GM19452 (cell line): ENCODE data around the gene MAML3.

Experiments used
- ATAC-seq: cut with Tn5 transposase; IDR thresholded peaks from one replicate; pipeline ENCODE4 v1.9.1; 2021; ENCODE audit not compliant: unreplicated experiment

Gene MAML3

DNA sequence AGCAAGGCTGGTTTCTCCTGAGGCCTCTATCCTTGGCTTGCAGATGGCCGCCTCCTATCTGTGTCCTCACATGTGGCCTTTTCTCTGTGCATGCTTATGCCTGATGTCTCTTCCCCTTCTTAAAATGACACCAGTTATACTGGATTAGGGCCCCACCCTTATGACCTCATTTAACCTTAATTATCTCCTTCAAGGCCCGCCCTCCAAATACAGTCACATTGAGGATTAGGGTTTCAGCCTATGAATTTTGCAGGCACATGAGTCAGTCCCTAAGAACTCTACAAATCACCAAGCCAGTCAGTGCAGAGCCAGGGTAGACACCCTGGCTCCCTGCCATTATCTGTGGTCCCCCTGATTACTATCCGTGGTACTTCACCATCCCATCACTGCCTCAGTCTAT is 51.6 kb downstream of the MAML3 start:
- no peak for ATAC-seq

DNA sequence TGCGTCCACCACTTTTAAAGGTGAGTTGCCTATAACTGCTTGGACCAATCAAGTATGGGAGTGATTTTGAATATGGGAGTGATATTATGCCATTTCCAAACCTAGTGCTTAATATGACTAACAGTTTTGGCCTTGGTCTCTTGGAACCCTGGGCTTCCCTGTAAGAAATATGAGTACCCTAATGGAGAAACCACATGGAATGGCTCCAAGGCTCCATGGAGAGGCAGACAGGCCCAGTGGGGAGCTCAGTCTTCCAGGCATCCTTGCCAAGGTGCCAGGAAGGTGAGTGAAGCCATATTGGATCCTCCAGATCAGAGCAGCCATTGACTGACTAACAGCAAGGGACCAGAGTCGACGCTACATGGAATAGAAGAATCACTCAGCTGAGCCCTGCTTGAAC is 53.2 kb downstream of the MAML3 start:
- no peak for ATAC-seq

DNA sequence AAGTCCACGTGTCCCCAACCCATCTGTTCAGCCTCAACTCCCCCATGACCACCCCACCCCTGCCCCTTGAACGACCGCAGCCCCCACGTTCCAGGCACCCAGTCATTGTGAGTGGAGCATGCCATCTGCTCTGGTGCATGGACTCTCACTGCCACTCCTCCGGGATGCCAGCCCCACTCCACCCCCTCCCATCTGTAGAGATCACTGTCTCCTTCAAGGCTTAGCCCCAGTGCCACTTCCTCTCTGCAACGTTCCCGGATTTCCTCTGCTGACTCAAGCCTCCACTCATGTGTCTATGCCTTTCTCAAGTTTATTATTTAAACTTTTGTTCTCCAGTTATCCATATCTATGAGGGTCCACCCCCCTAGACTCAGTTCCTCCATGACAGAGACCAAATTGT is 54.0 kb downstream of the MAML3 start:
- no peak for ATAC-seq

DNA sequence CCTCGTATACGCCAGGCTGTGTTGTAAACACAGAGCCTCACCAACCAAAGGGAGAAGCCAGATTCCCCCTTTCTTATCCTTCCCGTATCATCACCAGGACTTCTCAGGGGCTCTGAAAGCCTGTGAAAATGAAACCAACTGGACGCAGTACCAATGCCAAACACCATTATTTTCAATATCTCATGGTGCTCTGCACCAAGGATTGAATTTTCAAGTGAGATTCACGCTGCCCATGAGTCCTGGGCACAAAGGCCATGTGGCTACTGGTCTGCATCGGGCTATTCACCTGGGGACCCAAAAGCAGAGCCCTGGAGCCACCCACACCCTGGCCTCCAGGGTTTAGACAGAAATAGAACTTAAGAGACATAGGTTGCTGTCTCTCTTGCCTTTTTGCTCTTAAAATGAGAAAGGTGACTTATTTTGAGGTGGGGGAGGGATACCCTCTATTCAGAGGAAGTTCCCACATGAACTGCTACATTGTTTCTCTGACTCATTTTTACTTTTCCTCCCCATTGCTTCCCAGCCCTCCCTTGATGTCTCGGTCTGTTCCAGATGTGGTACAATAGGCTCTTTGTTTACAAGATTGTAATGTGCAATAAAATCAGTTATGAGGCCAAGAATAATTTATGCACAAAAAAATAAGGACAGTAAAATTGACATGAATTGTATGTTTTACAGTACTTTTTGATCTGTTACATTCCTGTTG is 55.4 kb downstream of the MAML3 start:
- no peak for ATAC-seq

DNA sequence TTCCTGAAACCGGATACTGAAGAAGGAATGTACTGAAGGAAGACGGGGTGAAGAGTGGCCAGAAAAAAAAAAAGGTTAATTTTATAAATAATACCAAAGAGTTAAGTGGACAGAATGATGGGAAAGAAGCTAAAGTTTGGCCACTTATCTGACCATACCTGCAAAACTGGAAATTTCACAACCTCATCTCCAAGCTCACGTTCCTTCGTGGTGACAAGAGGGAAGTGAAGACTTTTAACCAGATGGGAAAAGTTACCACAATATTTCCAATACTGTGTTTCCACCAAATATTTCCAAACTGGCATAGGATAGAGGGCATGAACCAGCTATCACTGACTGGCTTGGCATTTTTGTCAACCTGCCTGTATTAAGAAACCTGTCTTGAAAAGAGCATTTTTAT is 56.4 kb downstream of the MAML3 start:
- ATAC-seq, result no peak

DNA sequence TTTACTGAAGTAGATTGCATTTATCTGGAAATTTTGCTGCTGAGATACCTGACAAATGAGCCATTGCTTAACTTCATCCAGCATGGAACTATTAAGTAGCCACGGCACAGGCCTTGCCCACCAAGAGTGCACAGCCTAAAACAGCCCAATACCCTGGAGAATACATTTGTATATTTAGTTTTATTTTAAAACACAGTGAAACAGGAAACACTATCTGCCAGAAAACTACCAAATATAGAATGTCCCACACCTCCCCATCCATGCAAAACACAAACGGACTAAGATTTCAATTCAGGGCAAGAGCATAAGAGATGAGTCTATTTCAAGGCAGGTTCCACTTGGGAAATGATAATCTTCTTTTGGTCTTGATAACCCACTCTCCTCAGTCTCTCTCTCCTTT is 57.1 kb downstream of the MAML3 start:
- ATAC-seq, result no peak

DNA sequence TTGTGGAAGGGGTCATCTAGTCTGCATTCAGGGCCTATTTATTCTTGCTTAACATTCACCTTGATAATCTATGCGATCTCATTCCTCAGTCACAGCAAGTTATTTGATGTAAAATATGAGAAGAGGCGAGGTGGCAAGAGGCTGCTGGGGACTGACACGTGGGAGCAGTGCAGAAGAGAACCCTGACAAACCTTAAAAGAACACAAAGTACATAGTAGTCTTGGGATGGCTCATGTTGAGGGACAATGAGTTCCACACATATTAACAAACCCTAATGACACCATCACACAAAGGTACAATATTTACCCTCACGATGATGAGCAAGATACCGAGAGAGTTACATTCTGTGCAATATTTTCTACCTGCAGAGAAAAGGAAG is 57.5 kb downstream of the MAML3 start:
- ATAC-seq, result no peak

DNA sequence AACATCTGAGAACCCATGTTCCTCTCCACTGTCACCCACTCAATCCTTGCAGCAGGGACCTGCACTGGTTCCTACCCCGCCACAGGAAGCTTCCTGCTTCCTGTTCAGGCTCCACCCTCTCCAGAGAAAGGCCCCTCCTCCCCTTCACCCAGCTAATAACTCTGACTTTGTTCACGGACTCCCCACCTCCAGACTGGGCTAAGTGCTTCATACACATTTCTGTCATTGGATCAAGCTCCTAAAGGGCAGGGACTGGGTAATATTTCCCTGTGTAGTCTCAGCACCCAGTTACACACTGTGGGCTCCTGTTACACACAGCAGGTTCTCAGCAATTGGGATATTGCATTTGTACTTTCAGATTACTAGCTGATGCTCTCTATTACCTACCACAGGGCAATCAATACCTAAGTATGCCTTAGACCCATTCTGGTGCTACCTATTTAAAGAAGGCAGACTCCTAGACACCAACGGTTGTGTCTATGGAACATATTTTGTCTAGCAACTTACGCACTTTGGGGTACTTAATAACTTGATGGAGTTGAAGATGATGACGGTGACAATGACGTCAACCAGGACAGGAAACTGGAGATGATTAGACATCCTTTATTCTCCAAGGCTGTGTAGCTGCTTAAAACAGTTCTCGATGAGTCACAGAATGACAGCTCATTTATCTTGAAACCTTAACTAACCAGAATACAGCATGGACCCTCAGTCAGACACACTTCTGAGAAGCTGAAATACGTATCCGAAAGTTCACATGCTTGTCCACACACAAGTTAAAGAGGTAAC is 58.1 kb downstream of the MAML3 start:
- ATAC-seq, result no peak

DNA sequence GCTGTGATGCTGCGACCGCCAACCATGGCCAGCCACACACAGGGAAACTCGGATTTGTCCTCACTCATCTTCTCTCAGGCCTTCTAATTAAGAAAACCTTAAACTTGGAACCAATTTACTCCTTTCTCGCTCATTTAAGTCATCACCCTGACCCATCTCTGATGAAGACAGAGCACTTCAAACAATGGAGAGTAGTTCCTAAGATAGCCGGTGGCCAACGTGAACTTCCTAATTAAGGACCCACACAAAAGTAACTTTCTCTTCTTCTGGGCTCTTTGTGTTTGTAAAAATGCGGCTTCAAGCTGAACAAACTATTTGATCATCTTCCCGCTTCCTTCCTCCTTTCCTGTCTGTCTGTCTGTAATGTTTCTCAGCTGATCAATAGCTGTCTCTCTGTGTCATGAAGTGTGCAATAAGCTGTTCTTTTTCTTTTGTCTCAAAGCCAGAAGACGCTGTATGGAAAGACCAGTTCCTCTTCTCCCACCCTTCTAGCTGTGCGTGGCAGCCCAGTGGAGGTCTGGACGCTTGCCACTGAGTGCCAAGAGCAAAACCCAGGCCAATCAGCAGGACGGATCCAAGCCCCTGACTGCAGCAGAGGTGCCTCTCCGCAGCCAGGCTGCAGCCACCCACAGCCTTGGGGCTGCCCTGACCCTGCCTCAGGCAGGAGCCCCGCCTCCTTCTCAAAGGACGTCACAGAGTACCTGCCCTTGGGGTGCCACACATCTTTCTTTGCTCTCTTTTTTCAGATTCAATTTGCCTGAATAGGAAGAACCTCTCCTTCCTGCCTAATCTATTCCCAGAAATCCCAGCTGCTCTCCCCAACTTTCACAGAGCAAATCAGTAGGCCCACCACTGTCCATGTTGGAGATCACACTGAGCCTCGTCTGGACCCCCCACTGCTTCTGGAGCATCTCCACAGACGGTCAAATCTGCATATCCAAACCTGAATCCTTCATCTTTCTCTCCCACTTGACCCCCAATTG is 59.3 kb downstream of the MAML3 start:
- no peak for ATAC-seq

DNA sequence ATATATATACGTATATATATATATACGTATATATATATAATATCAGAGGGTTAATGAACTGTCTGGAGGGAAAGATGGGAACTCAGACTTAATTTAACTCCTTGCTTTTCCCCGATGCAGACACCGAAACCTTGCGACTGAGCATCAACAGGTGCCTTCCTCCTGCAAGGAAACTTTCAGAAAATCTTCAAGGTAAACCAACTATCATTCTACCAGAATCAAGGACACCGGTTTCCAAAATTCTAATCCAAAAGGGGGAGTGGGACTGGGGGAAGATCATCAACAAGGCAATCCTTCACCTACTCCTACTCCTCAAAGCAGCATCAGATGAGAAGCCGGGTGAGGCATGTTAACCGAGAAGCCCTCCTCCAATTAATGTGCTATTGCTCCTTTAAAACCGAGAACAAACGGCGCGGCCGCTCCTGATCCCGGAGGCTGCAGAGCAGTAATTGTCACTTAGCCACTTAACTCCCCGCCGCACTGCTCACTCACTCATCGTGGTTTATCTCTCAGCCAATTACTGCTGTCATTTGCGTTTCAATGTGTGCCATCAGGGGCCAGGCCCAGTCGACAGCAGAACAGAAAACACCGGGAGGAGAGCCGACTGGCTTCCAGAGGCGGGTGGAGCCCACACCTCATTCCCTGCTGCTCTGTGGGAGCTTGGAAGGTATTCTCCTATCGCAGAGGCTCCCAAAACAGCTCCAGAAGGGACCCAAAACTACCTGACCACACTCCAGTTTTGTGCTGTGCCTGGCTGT is 61.7 kb downstream of the MAML3 start:
- no peak for ATAC-seq

DNA sequence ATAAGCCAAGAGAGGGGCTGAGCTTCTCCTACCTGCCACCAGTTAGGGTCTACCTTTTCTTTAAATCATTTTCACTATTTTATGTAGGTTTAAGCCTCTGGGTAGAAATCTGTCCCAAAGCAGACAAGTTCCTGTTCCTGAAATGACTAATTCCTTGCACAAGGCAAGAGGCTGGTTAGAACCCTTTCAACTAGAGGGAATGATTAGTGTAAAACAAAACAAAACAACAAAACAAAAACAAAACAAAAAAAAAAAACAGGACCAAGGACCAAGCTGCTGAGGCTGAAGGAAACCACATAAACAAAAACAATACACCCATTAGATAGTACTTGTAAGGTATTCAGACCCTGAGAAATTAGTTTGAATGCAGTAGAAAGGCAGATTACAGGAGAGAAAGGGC is 62.7 kb downstream of the MAML3 start:
- no peak for ATAC-seq

DNA sequence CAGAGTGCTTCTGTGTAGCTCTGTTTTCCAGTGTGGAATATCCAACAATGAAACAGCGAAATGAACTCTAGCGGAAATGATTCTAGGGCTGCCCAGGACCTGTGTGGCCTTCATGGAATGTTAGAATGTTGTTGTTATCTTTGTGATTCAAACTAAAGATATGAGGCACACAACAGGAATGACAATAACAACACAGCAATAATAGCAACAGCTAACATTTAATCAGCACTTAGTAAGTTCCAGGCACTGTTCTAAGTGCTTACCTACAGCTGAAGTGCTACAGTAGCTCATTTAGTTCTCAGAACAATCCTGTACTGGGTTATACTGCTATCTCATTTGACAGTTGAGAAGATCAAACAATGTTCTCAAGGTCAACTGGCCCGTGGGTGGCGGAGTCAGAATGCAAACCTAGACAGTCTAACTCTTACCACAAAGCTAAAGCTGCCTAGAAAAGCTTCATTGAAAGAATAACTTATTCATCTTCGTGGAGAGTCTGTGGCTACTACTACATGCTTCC is 63.7 kb downstream of the MAML3 start:
- no peak for ATAC-seq

DNA sequence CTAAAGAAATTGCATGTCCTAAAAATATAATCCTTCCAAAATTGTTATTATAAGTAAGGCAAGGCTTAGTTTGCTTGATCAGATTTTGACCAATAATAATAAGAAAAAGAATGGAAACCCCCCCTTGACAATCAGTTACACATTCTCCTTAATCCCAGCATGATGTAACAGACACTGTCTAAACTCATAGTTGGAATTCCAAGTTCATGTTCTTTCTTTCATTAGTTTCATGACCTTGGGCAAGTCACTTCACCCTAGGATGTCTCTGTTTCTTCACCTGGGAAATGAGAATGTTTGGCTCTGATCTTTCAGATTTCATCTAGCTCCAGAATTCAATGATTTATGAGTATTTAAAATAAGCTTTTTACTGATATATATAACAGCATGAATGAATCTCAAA is 64.8 kb downstream of the MAML3 start:
- ATAC-seq, result no peak

DNA sequence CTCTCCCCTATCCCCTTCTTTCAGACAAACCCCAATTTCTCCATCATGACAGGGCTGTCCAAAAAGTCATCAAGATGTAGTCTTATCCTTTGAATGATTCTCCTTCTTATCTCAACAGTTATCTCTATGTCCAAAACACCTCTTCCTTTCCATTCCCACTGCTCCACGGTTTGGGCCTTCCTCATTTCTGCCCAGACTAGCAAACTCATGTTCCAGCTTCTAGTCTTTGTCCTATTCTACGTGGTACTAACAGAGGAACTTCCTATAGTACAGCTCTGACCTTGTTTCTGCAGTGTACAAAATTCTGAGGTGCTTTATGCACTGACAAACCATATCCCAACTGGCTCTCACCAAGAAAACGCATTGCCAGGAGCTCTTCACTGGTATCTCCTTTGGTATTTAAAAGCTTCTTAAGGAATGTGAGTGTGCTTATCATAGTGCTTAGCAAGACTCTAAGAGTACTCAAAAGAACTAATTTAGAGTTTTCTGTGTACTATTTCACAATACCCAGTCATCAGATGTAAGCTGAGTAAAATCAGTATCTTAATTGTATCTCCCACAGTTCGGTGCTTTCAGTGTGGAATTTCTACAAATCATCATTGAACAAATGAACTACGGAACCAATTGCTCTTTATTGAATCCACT is 65.5 kb downstream of the MAML3 start:
- no peak for ATAC-seq

DNA sequence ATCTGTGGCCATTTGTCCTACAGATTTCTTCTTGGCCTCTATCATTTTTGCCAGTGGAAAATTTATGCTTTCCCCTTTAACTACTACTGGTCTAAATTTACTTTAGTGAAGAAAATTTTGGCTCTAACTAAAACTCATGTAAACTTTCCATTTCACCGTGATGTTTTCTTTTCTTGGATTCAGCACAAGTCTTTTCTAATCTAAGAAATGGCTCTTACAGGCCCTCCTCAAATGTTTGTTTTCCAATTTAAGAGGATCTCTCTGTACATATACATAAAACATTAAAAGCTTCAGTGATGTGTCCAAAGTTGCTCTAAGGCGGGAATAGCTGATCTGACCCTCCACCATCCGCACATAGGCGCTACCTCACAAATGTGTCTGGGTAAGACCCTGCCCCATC is 68.1 kb downstream of the MAML3 start:
- ATAC-seq, result no peak

DNA sequence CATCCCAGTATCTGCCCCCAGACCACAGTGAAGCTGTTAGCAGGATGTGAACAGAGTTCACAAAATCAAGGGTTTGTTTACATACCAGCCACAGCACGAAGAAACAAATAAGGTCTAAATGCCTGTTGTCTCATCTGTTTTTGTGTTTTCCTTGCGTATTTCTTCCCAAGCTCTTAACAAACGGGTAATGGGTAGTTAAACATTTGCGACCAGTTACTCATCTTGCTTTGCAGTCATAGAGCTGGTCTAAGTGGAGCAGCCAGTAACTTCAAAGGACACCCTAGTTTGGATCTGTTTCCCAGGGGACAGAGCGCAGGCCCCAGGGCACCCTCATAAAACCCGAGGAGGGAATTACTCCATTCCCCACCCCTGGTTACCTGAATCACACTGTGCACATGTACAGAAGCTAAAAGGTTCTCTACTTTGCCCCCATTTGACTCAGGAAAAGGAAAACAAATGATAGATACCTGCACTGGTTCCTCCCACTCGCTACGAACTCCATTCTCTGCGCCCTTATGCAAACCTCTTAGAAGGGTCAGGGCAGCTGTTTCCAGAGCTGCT is 68.8 kb downstream of the MAML3 start:
- no peak for ATAC-seq

DNA sequence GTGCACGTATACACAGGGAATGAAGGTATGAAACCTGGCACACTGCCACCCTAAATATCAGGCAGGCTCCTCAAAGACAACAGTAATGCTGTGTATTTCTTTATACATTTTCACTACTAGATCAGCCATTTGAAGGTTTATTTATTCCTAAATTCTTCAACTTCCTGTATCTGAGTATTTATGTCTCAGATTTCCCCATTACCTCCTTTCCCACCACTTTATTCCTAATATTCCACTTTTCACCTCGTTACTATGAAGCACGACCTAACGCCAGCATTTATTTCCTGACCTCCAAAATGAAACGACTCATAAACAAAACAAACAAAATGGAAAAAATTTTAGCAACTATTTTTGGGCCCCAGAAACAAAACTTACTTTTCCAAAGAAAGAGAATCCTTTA is 69.6 kb downstream of the MAML3 start:
- ATAC-seq, result no peak

DNA sequence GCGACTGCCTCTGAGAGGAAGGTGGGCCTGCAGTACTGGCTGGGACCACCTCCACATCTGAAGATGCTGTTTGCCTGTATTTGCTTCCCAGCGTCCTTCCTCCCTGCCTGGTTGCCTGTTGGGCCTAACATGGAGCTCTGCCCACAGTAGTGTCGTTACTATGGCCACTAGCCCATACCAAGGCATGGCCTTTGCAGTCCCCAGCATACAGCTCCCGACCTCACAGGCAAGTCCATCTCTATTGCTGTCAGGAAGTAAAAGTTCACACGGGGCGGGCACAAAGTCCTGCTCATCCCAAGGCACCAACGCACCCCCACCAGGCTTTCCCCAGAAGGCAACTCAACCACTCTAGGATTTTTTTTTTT is 71.6 kb downstream of the MAML3 start:
- ATAC-seq, result no peak

DNA sequence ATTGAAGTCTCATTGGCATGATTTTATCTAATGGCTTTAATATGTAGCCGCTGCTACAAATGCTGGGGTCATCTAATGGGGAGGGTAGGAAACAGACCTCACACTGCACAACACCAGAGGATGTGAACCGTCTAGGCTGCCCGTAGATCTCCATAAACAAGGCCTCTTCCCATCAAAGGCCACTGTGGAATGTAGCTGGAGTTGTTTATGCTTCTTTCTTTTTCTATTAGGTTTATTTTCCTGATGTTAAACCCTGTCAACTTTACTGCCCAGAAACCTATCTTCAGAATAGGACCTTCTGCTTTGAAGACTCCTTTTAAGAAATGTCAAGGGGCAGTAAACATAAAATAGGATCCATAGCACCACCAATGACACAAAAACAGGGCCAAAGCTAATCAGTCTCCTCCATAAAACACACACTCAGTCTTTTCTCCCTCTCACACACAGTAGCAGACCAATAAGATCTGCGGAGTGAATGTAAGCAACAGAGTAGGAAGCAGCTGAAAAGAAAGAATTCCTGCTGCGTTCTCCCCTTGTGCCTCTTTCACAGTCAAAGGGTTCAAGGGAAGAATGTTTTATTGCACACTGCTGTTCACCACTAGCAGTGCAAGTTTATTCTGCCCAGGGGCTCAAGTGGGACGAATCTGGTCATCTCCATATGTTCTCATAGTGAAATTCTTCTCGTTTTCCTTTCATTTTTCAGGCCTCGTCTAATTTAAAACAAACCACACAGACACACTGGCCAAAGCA is 72.2 kb downstream of the MAML3 start:
- no peak for ATAC-seq
